ENCODE data around the gene PIP5K1C.

- TF ChIP-seq CTCF (IDR thresholded peaks at IDR 0.05) (no peak), ZFX (IDR thresholded peaks at IDR 0.05; ENCODE audit: borderline replicate concordance) (no peak)
Observed at GRCh38 chr19:3638208-3639193, 61.8 kb downstream of the PIP5K1C start.

All from 22Rv1 (cell line).